Panc1 (cell line): ENCODE results near the gene YTHDF1. TPM values are rescaled to one million over a fixed set of nuclear protein-coding genes. Genes with fewer than 3 reads are reported as not detected.

ENCODE experiments used
- ATAC-seq: fragments of 200-7000 bp; cut with Tn5 transposase; 2 replicates; pipeline ENCODE4 v1.9.1; 2020; ENCODE audit warnings: mild to moderate bottlenecking, moderate library complexity
- BruUV-seq: library from RNA; stranded (reverse); fragments of 400-500 nt; replicated peaks from 2 replicates; lab custom pipeline; 2021; lab: Mats Ljungman, UMichigan
- CTCF ChIA-PET: fragments of 300-600 bp; sonication (Branson Sonifier 250); formaldehyde crosslinking; loops from one replicate; lab custom pipeline; 2022; ENCODE audit warnings: antibody characterized with exemption; lab: Charles Lee
- POLR2A ChIA-PET: fragments of 300-600 bp; sonication (Branson Sonifier 250); formaldehyde crosslinking; loops from one replicate; lab custom pipeline; 2022; ENCODE audit warnings: antibody characterized with exemption; lab: Charles Lee
- DNase-seq: peaks from one replicate; pipeline ENCODE4 v3.0.0-alpha.2; 2010; ENCODE audit warnings: low read depth, low spot score
- H3K27ac ChIP-seq: 2 replicates; pipeline ENCODE4 v1.5.1; 2011; ENCODE audit warnings: mild to moderate bottlenecking, low read length, inconsistent platforms
- H3K27me3 ChIP-seq: fragments of 200-500 bp; sonication (Bioruptor generic); 2 replicates; pipeline ENCODE4 v1.6.0; 2014; ENCODE audit warnings: low read length, inconsistent platforms; ENCODE audit not compliant: control insufficient read depth, insufficient read depth
- H3K36me3 ChIP-seq: fragments of 200-500 bp; sonication (Bioruptor generic); 2 replicates; pipeline ENCODE4 v1.5.1; 2014; ENCODE audit warnings: inconsistent platforms, mild to moderate bottlenecking, low read length, moderate library complexity; ENCODE audit not compliant: control insufficient read depth, insufficient read depth
- H3K4me1 ChIP-seq: 2 replicates; pipeline ENCODE4 v1.5.1; 2011; ENCODE audit warnings: inconsistent platforms, mild to moderate bottlenecking, low read length, moderate library complexity; ENCODE audit not compliant: control insufficient read depth, insufficient read depth
- H3K4me3 ChIP-seq, 2 experiments: 2 replicates each; pipeline ENCODE4 v1.5.1; 2011 to 2012; ENCODE audit warnings: low read depth in 2 of 2, low read length in 2 of 2, mild to moderate bottlenecking in 2 of 2, inconsistent platforms in 1 of 2, moderate library complexity in 1 of 2
- H3K9me3 ChIP-seq: fragments of 200-500 bp; sonication (Bioruptor generic); 2 replicates; pipeline ENCODE4 v1.5.1; 2014; ENCODE audit warnings: low read depth, mild to moderate bottlenecking, inconsistent platforms, low read length, moderate library complexity; ENCODE audit not compliant: control insufficient read depth, insufficient read depth
- POLR2AphosphoS5 ChIP-seq: IDR thresholded peaks from 2 replicates; pipeline ENCODE4 v1.6.1; 2012; ENCODE audit warnings: mild to moderate bottlenecking, low read depth, low read length, moderate library complexity
- SIN3A ChIP-seq: IDR thresholded peaks from 2 replicates; pipeline ENCODE4 v1.6.1; 2012; ENCODE audit warnings: low read depth, mild to moderate bottlenecking, low read length, moderate library complexity, borderline replicate concordance; ENCODE audit not compliant: insufficient read depth
- TCF7L2 ChIP-seq: IDR thresholded peaks from 2 replicates; pipeline ENCODE4 v1.6.1; 2011; ENCODE audit warnings: mild to moderate bottlenecking, low read depth, low read length, inconsistent platforms
- in situ Hi-C: cut with HindIII; loops from 2 replicates; pipeline ENCODE4 v1.10.0; 2016; ENCODE audit warnings: low sequenced_read_pairs, low pct_unique_long_range_greater_than_20kb
- intact Hi-C: fragments of 100-400 bp; cut with micrococcal nuclease; formaldehyde crosslinking; loops from one replicate; pipeline ENCODE4 v1.10.0; 2022; ENCODE audit not compliant: unreplicated experiment
- total RNA-seq: library from RNA; stranded (reverse); gene quantifications from one replicate; pipeline ENCODE4 v1.2.1, GENCODE V29; 2021; ENCODE audit not compliant: unreplicated experiment
- TF ChIP-seq, protein P1 (sequence below), 2 experiments: IDR thresholded peaks; 2 replicates each; pipeline ENCODE4 v1.6.1; 2011 to 2012; ENCODE audit warnings: low read depth in 2 of 2, control low read depth in 1 of 2, low read length in 1 of 2, mild to moderate bottlenecking in 1 of 2, moderate library complexity in 1 of 2; ENCODE audit not compliant: insufficient read depth in 1 of 2
- TF ChIP-seq, protein P2 (sequence below): fragments of 450-650 bp; IDR thresholded peaks from 2 replicates; pipeline ENCODE4 v1.5.1; 2017; ENCODE audit warnings: mild to moderate bottlenecking

YTHDF1 gene
- total RNA-seq, 1 experiment from 2014 or later: 43.0 TPM

DNA sequence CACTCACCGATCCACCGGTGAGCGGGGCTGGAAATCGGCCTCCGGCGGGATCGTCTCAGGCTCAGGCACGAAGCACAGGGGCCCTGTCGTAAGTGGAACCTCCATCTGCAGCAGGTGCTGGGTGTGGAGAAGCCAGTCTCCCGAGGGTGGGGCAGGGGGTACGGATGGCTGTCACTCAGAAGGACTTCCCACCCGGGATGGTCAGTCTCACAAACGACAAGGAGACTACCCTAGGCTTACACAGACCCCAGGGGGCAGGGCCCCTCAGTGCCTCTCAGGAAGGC, 27.8 kb downstream of the YTHDF1 start:
- no TSS peak for BruUV-seq
- no peak for ATAC-seq
- CTCF ChIA-PET: no interaction called here

GRCh38 chr20:63187338-63188158, 28.4 kb downstream of the YTHDF1 start:
- Histone ChIP-seq H3K9me3 (no peaks in the 10 kb centered on the region), H3K4me3 (no peak overlapping the region), H3K36me3 (no peaks in the 10 kb centered on the region), H3K27ac (no peak overlapping the region), H3K4me1 (no peaks in the 10 kb centered on the region), H3K27me3 (no peaks in the 10 kb centered on the region)
- ChIA-PET CTCF (no interaction called here), POLR2A (no interaction called here)
- in situ Hi-C loops (no loop called here), intact Hi-C loops (no loop called here)
- DNase-seq (no peak), ATAC-seq (no peak)
- TF ChIP-seq, protein P1, sequence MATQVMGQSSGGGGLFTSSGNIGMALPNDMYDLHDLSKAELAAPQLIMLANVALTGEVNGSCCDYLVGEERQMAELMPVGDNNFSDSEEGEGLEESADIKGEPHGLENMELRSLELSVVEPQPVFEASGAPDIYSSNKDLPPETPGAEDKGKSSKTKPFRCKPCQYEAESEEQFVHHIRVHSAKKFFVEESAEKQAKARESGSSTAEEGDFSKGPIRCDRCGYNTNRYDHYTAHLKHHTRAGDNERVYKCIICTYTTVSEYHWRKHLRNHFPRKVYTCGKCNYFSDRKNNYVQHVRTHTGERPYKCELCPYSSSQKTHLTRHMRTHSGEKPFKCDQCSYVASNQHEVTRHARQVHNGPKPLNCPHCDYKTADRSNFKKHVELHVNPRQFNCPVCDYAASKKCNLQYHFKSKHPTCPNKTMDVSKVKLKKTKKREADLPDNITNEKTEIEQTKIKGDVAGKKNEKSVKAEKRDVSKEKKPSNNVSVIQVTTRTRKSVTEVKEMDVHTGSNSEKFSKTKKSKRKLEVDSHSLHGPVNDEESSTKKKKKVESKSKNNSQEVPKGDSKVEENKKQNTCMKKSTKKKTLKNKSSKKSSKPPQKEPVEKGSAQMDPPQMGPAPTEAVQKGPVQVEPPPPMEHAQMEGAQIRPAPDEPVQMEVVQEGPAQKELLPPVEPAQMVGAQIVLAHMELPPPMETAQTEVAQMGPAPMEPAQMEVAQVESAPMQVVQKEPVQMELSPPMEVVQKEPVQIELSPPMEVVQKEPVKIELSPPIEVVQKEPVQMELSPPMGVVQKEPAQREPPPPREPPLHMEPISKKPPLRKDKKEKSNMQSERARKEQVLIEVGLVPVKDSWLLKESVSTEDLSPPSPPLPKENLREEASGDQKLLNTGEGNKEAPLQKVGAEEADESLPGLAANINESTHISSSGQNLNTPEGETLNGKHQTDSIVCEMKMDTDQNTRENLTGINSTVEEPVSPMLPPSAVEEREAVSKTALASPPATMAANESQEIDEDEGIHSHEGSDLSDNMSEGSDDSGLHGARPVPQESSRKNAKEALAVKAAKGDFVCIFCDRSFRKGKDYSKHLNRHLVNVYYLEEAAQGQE (IDR thresholded peaks at IDR 0.05; ENCODE audit: insufficient read depth in 1 of 2, low read depth in 2 of 2, low read length in 1 of 2): no peak
- no peak for TF ChIP-seq TCF7L2
- TF ChIP-seq, protein P2, sequence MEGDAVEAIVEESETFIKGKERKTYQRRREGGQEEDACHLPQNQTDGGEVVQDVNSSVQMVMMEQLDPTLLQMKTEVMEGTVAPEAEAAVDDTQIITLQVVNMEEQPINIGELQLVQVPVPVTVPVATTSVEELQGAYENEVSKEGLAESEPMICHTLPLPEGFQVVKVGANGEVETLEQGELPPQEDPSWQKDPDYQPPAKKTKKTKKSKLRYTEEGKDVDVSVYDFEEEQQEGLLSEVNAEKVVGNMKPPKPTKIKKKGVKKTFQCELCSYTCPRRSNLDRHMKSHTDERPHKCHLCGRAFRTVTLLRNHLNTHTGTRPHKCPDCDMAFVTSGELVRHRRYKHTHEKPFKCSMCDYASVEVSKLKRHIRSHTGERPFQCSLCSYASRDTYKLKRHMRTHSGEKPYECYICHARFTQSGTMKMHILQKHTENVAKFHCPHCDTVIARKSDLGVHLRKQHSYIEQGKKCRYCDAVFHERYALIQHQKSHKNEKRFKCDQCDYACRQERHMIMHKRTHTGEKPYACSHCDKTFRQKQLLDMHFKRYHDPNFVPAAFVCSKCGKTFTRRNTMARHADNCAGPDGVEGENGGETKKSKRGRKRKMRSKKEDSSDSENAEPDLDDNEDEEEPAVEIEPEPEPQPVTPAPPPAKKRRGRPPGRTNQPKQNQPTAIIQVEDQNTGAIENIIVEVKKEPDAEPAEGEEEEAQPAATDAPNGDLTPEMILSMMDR: no peak
- no peak for TF ChIP-seq SIN3A
- no peak for TF ChIP-seq POLR2AphosphoS5
- no TSS peak for BruUV-seq

More for the DNA sequence above, 27.8 kb downstream of the YTHDF1 start:
- H3K9me3 ChIP-seq: no peaks in the 10 kb centered on the region
- in situ Hi-C loops: no loop called here
- H3K27ac ChIP-seq: no peak overlapping the region
- POLR2A ChIA-PET: no interaction called here
- no peak for TF ChIP-seq SIN3A
- H3K27me3 ChIP-seq: no peaks in the 10 kb centered on the region
- intact Hi-C loops: no loop called here
- no peak overlapping the region for H3K4me3 ChIP-seq
- no peaks in the 10 kb centered on the region for H3K4me1 ChIP-seq
- H3K36me3 ChIP-seq: no peaks in the 10 kb centered on the region
- DNase-seq: no peak
